Measurements from ENCODE around the gene BLVRA. TPM values are rescaled to one million over a fixed set of nuclear protein-coding genes. Genes with fewer than 3 reads are reported as not detected.
"Not testable (repeated sequence)": the region's sequence is repeated elsewhere in the genome, so short reads cannot be mapped to it uniquely, and the experiment has no call there.

The BLVRA gene
- total RNA-seq, 1 donor: 20.6 TPM

DNA sequence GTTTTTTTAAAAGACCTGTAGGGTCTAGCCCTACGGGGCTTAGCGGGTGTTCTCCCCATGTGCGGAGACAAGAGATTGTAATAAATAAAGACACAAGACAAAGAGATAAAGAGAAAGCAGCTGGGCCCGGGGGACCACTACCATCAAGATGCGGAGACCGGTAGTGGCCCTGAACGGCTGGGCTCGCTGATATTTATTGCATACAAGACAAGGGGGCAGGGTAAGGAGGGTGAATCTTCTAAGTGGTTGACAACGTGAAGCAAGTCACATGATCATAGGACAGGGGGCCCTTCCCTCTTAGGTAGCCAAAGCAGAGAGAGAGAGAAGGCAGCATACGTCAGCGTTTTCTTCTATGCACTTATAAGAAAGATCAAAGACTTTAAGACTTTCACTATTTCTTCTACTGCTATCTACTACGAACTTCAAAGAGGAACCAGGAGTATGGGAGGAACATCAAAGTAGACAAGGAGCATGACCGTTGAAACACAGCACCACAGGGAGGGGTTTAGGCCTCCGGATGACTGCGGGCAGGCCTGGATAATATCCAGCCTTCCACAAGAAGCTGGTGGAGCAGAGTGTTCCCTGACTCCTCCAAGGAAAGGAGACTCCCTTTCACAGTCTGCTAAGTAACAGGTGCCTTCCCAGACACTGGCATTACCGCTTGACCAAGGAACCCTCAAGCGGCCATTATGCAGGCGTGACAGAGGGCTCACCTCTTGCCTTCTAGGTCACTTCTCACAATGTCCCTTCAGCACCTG is 23.7 kb upstream of the BLVRA start:
- not testable (repeated sequence) for H3K4me2 ChIP-seq (ENCODE audit: insufficient read depth, low read length); H4K20me1 ChIP-seq (ENCODE audit: insufficient read depth, low read length); H3K27me3 ChIP-seq (ENCODE audit: insufficient read depth, low read length); H3K9me3 ChIP-seq (ENCODE audit: low read depth, low read length); H2AFZ ChIP-seq (ENCODE audit: low read length); H3K79me2 ChIP-seq (ENCODE audit: insufficient read depth, low read length); H3K27ac ChIP-seq (ENCODE audit: low read depth, low read length); H3K36me3 ChIP-seq (ENCODE audit: insufficient read depth, low read length); H3K4me3 ChIP-seq (ENCODE audit: insufficient read depth, low read length); DNase-seq (ENCODE audit: insufficient read length, low spot score, missing footprints)
- peaks cover 11% of the 10 kb centered on the region for H3K4me1 ChIP-seq (ENCODE audit: insufficient read depth, low read length)

DNA sequence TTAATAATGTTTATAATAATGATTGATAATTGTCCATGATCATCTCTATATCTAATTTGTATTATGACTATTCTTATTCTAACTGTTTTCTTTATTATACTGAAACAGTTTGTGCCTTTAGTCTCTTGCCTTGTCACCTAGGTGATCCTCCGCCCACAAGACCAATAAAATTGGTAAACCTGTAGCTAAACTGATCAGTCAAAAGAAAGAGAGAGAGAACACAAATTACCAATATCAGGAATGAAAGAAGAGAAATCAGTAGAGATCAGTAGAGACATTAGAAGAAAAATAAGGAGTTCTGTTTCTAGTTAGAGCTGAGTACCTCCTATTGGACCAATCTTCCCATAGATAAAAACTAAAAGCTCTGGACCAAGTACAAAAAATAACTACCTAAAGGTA is 23.1 kb upstream of the BLVRA start:
- H3K4me2 ChIP-seq (ENCODE audit: insufficient read depth, low read length): no peak overlapping the region
- DNase-seq (ENCODE audit: insufficient read length, low spot score, missing footprints): no peak
- H2AFZ ChIP-seq (ENCODE audit: low read length): no peak overlapping the region
- peaks cover 6% of the 10 kb centered on the region for H3K4me1 ChIP-seq (ENCODE audit: insufficient read depth, low read length)
- no peak overlapping the region for H3K27ac ChIP-seq (ENCODE audit: low read depth, low read length)
- no peak overlapping the region for H3K4me3 ChIP-seq (ENCODE audit: insufficient read depth, low read length)
- H3K36me3 ChIP-seq (ENCODE audit: insufficient read depth, low read length): no peaks in the 10 kb centered on the region
- TF ChIP-seq, protein P1, sequence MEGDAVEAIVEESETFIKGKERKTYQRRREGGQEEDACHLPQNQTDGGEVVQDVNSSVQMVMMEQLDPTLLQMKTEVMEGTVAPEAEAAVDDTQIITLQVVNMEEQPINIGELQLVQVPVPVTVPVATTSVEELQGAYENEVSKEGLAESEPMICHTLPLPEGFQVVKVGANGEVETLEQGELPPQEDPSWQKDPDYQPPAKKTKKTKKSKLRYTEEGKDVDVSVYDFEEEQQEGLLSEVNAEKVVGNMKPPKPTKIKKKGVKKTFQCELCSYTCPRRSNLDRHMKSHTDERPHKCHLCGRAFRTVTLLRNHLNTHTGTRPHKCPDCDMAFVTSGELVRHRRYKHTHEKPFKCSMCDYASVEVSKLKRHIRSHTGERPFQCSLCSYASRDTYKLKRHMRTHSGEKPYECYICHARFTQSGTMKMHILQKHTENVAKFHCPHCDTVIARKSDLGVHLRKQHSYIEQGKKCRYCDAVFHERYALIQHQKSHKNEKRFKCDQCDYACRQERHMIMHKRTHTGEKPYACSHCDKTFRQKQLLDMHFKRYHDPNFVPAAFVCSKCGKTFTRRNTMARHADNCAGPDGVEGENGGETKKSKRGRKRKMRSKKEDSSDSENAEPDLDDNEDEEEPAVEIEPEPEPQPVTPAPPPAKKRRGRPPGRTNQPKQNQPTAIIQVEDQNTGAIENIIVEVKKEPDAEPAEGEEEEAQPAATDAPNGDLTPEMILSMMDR (IDR thresholded peaks at IDR 0.05; ENCODE audit: extremely low read depth, low read depth, low read length): no peak
- H4K20me1 ChIP-seq (ENCODE audit: insufficient read depth, low read length): no peaks in the 10 kb centered on the region
- no peaks in the 10 kb centered on the region for H3K27me3 ChIP-seq (ENCODE audit: insufficient read depth, low read length)
- H3K79me2 ChIP-seq (ENCODE audit: insufficient read depth, low read length): no peaks in the 10 kb centered on the region
- H3K9me3 ChIP-seq (ENCODE audit: low read depth, low read length): no peaks in the 10 kb centered on the region

DNA sequence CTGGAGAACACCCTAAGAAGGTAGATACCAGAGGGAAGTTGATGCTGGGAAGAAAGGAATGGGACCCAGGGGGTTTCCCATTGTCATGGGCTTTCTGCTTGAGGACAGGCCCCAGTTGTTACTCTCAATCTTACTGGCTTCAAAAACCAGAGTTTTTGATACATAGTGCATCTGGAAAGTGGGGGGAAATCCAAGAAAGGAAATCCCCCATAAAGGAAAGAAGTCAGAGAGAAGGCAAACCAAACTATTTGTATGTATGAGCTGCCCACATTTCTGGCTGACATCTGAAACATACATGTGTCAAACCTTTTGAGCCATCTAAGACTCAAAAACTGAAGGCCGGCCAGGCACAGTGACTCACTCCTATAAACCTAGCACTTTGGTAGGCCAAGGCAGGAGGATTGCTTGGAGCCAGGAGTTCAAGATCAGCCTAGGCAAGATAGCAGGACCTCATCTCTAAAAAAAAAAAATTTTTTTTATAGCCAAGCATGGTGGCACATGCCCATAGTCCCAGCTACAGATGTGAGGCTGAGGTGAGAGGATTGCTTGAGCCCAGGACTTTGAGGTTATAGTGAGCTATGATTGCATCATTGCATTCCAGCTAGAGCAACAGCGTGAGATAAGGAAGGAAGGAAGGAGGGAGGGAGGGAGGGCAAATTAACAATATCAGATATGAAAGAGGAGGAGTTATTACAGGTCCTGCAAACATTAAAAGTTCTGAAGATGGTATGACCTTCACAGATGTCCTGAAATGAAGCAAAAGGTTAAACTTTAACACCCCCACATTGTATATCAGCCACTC is 22.5 kb upstream of the BLVRA start:
- Histone ChIP-seq H3K9me3 (ENCODE audit: low read depth, low read length) (no peaks in the 10 kb centered on the region), H3K4me3 (ENCODE audit: insufficient read depth, low read length) (no peak overlapping the region)
- DNase-seq (ENCODE audit: insufficient read length, low spot score, missing footprints): no peak

DNA sequence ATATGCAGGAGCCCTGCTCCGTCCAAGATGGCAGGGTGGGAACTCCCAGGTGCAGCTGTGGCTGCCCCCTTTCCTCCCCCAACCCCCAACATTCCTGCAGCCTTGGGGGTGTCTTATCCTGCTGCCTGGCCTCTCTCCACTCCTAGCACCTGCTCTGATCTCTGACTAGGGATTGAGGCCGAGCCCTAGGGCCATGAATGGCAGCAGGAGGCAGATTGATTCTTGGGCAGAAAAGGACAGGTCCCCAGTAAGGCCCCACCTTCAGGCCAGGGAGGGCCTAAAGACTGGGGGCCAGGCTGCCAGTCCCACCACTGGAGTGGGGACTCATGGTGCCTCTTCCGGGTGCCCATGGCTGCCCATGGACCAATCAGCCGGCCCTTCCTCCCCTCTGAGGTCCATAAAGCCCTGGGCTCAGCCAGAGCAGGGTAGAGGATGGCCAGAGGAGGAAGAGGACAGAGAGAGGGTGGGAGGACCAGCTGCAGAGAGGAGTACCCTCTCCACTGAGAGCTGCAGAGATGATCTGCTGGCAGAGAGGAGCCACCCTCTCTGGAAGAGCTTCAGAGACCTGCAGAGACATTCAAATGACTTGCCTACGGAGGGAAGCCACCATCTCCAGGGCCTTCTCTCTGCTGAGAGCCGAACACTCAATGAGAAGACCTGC is 20.9 kb upstream of the BLVRA start:
- Histone ChIP-seq H4K20me1 (ENCODE audit: insufficient read depth, low read length) (no peaks in the 10 kb centered on the region), H2AFZ (ENCODE audit: low read length) (no peak overlapping the region), H3K9me3 (ENCODE audit: low read depth, low read length) (no peaks in the 10 kb centered on the region), H3K4me2 (ENCODE audit: insufficient read depth, low read length) (no peak overlapping the region), H3K27ac (ENCODE audit: low read depth, low read length) (no peak overlapping the region), H3K27me3 (ENCODE audit: insufficient read depth, low read length) (peaks cover 3% of the 10 kb centered on the region), H3K79me2 (ENCODE audit: insufficient read depth, low read length) (no peaks in the 10 kb centered on the region), H3K36me3 (ENCODE audit: insufficient read depth, low read length) (no peaks in the 10 kb centered on the region), H3K4me1 (ENCODE audit: insufficient read depth, low read length) (peaks cover 5% of the 10 kb centered on the region), H3K4me3 (ENCODE audit: insufficient read depth, low read length) (no peak overlapping the region)
- TF ChIP-seq, protein P1 (IDR thresholded peaks at IDR 0.05; ENCODE audit: extremely low read depth, low read depth, low read length): no peak
- DNase-seq (ENCODE audit: insufficient read length, low spot score, missing footprints): no peak

More for the DNA sequence above, 22.5 kb upstream of the BLVRA start:
- Histone ChIP-seq H3K36me3 (ENCODE audit: insufficient read depth, low read length) (no peaks in the 10 kb centered on the region), H2AFZ (ENCODE audit: low read length) (no peak overlapping the region), H3K4me2 (ENCODE audit: insufficient read depth, low read length) (no peak overlapping the region), H4K20me1 (ENCODE audit: insufficient read depth, low read length) (no peaks in the 10 kb centered on the region), H3K27me3 (ENCODE audit: insufficient read depth, low read length) (no peaks in the 10 kb centered on the region), H3K27ac (ENCODE audit: low read depth, low read length) (no peak overlapping the region), H3K79me2 (ENCODE audit: insufficient read depth, low read length) (no peaks in the 10 kb centered on the region), H3K4me1 (ENCODE audit: insufficient read depth, low read length) (peaks cover 5% of the 10 kb centered on the region)
- TF ChIP-seq, protein P1 (IDR thresholded peaks at IDR 0.05; ENCODE audit: extremely low read depth, low read depth, low read length): no peak

Data from osteoblast (primary cell).